WTC11 (cell line): ENCODE results near the gene BPIFB2.

ENCODE experiments used
- CBFB ChIP-seq: sonication (generic); formaldehyde crosslinking; IDR thresholded peaks from 2 replicates; pipeline ENCODE4 v1.8.1; 2022; ENCODE audit warnings: mild to moderate bottlenecking, low read depth, missing genetic modification reagents
- CREM ChIP-seq: sonication (generic); formaldehyde crosslinking; IDR thresholded peaks from 2 replicates; pipeline ENCODE4 v1.8.1; 2022; ENCODE audit warnings: mild to moderate bottlenecking, missing genetic modification reagents, moderate library complexity
- CTCF ChIP-seq: fragments of 200-600 bp; IDR thresholded peaks from 2 replicates; pipeline ENCODE4 v1.8.0; 2022; ENCODE audit warnings: antibody characterized with exemption

GRCh38 chr20:33042430-33042829 lies 34.9 kb downstream of the BPIFB2 start:
- TF ChIP-seq CTCF: no peak
- TF ChIP-seq CREM (CRISPR knock-in tag): no peak
- TF ChIP-seq CBFB (CRISPR knock-in tag): no peak
